Coronary artery (tissue), 2 donors: Measurements from ENCODE around the gene IQCH.
"Not testable (repeated sequence)": the region's sequence is repeated elsewhere in the genome, so short reads cannot be mapped to it uniquely, and the experiment has no call there.

Source experiments
- DNase-seq: peaks from one replicate; pipeline ENCODE4 v3.0.0-alpha.2; 2017; ENCODE audit warnings: low spot score
- H3K27ac ChIP-seq, 2 donors: fragments of 200-600 bp; sonication (generic); one replicate each; pipeline ENCODE4 v1.5.1; 2016 to 2019
- H3K4me3 ChIP-seq: fragments of 200-600 bp; sonication (generic); 2 replicates; pipeline ENCODE4 v1.5.1; 2016; ENCODE audit warnings: mild to moderate bottlenecking, moderate library complexity
- CTCF ChIP-seq: fragments of 200-600 bp; sonication (generic); IDR thresholded peaks from one replicate; pipeline ENCODE4 v1.5.1; 2019; ENCODE audit warnings: antibody characterized with exemption

Gene IQCH

GRCh38 chr15:67244971-67245478 is 9.6 kb upstream of the IQCH start:
- DNase-seq, result no peak
- H3K27ac ChIP-seq, result no peak overlapping the region

GRCh38 chr15:67246606-67247005 is 8.0 kb upstream of the IQCH start:
- not testable (repeated sequence) for H3K27ac ChIP-seq, DNase-seq, H3K4me3 ChIP-seq

More at GRCh38 chr15:67244971-67245478, 9.6 kb upstream of the IQCH start:
- no peak for TF ChIP-seq CTCF
- H3K4me3 ChIP-seq, result no peak overlapping the region

GRCh38 chr15:67248011-67248505 is 6.5 kb upstream of the IQCH start:
- TF ChIP-seq CTCF, result no peak
- Histone ChIP-seq H3K4me3 (no peak overlapping the region), H3K27ac (no peak overlapping the region)
- no peak for DNase-seq

- no peak overlapping the region for H3K4me3 ChIP-seq
These were observed 4.8 kb upstream of the IQCH start for GRCh38 chr15:67249830-67250229.

GRCh38 chr15:67251318-67251717 is 3.3 kb upstream of the IQCH start:
- no peak overlapping the region for H3K4me3 ChIP-seq
- DNase-seq, result no peak
- H3K27ac ChIP-seq, result no peak overlapping the region
- no peak for TF ChIP-seq CTCF

More at GRCh38 chr15:67249830-67250229, 4.8 kb upstream of the IQCH start:
- H3K27ac ChIP-seq, result no peak overlapping the region
- TF ChIP-seq CTCF, result no peak
- DNase-seq, result no peak

GRCh38 chr15:67253101-67253500 is 1.5 kb upstream of the IQCH start:
- Histone ChIP-seq H3K27ac (no peak overlapping the region), H3K4me3 (peak overlapping the region; percentile 89)
- no peak for TF ChIP-seq CTCF
- no peak for DNase-seq

GRCh38 chr15:67253549-67254237 is 893 bp upstream of the IQCH start:
- Histone ChIP-seq H3K4me3 (peak overlapping the region; percentile 89), H3K27ac (peak overlapping the region; percentile 75 to 87)
- DNase-seq, result no peak
- no peak for TF ChIP-seq CTCF
